GM23338 (cell line): ENCODE data around the gene KDM4C. TPM values are rescaled to one million over a fixed set of nuclear protein-coding genes. Genes with fewer than 3 reads are reported as not detected.

Source experiments
- ATAC-seq: fragments of 200-7000 bp; cut with Tn5 transposase; 3 replicates; pipeline ENCODE4 v1.9.1; 2020
- DNase-seq: peaks from one replicate; pipeline ENCODE4 v3.0.0-alpha.2; 2015; ENCODE audit warnings: low spot score
- H2AFZ ChIP-seq: fragments of 200-600 bp; sonication (generic); 2 replicates; pipeline ENCODE4 v1.8.0; 2016; ENCODE audit warnings: antibody characterized with exemption, mild to moderate bottlenecking, moderate library complexity
- H3F3A ChIP-seq: fragments of 200-600 bp; sonication (generic); replicated peaks from 2 replicates; pipeline ENCODE4 v1.8.0; 2017; ENCODE audit warnings: antibody characterized with exemption, mixed run types, low read depth
- H3K27ac ChIP-seq: fragments of 200-600 bp; sonication (generic); 2 replicates; pipeline ENCODE4 v1.6.1; 2016; ENCODE audit warnings: low read depth
- H3K27me3 ChIP-seq: fragments of 200-600 bp; sonication (generic); 2 replicates; pipeline ENCODE4 v1.8.0; 2016; ENCODE audit warnings: mild to moderate bottlenecking, mixed run types, moderate library complexity; ENCODE audit not compliant: insufficient read depth
- H3K36me3 ChIP-seq: fragments of 200-600 bp; sonication (generic); 2 replicates; pipeline ENCODE4 v1.8.0; 2016; ENCODE audit warnings: mild to moderate bottlenecking; ENCODE audit not compliant: insufficient read depth
- H3K4me1 ChIP-seq: fragments of 200-600 bp; sonication (generic); 2 replicates; pipeline ENCODE4 v1.8.0; 2016; ENCODE audit warnings: mild to moderate bottlenecking, moderate library complexity; ENCODE audit not compliant: insufficient read depth
- H3K4me2 ChIP-seq: fragments of 200-600 bp; sonication (generic); 2 replicates; pipeline ENCODE4 v1.7.1; 2017; ENCODE audit warnings: mixed run types
- H3K4me3 ChIP-seq: fragments of 200-600 bp; sonication (generic); 2 replicates; pipeline ENCODE4 v1.6.1; 2016; ENCODE audit warnings: mixed run types
- H3K79me2 ChIP-seq: fragments of 200-600 bp; sonication (generic); replicated peaks from 2 replicates; pipeline ENCODE4 v1.8.0; 2017; ENCODE audit warnings: mild to moderate bottlenecking; ENCODE audit not compliant: insufficient read depth
- H3K9me2 ChIP-seq: fragments of 200-600 bp; sonication (generic); 2 replicates; pipeline ENCODE4 v1.8.0; 2017; ENCODE audit not compliant: insufficient read depth
- H4K20me1 ChIP-seq: fragments of 200-600 bp; sonication (generic); replicated peaks from 2 replicates; pipeline ENCODE4 v1.8.0; 2017; ENCODE audit warnings: mild to moderate bottlenecking; ENCODE audit not compliant: insufficient read depth
- H3K27ac Mint-ChIP-seq: 2 replicates; pipeline ENCODE4 v1.8.0; 2020; ENCODE audit warnings: inconsistent platforms, mild to moderate bottlenecking, moderate library complexity, mixed read lengths
- H3K27me3 Mint-ChIP-seq: 3 replicates; pipeline ENCODE4 v1.8.0; 2022; ENCODE audit warnings: low read depth, mild to moderate bottlenecking, moderate library complexity, mixed read lengths, inconsistent platforms; ENCODE audit not compliant: insufficient read depth, poor library complexity
- H3K36me3 Mint-ChIP-seq: 3 replicates; pipeline ENCODE4 v1.8.0; 2021; ENCODE audit warnings: low read depth, mild to moderate bottlenecking, inconsistent platforms, moderate library complexity, mixed read lengths
- H3K4me1 Mint-ChIP-seq: 3 replicates; pipeline ENCODE4 v1.8.0; 2020; ENCODE audit warnings: mild to moderate bottlenecking, inconsistent platforms, mixed read lengths
- H3K4me3 Mint-ChIP-seq: 3 replicates; pipeline ENCODE4 v1.8.0; 2021; ENCODE audit warnings: moderate library complexity, mild to moderate bottlenecking, inconsistent platforms, mixed read lengths
- H3K9me3 Mint-ChIP-seq: 3 replicates; pipeline ENCODE4 v1.8.0; 2020; ENCODE audit warnings: moderate library complexity, mild to moderate bottlenecking, inconsistent platforms, mixed read lengths
- EZH2phosphoT487 ChIP-seq: fragments of 200-600 bp; sonication (generic); IDR thresholded peaks from one replicate; pipeline ENCODE4 v1.8.1; 2018; ENCODE audit warnings: antibody characterized with exemption; ENCODE audit not compliant: unreplicated experiment
- JUNB ChIP-seq: IDR thresholded peaks from one replicate; pipeline ENCODE4 v1.6.1; 2016; ENCODE audit warnings: antibody characterized with exemption; ENCODE audit not compliant: unreplicated experiment
- POLR2AphosphoS5 ChIP-seq: IDR thresholded peaks from 2 replicates; pipeline ENCODE4 v1.6.1; 2016; ENCODE audit warnings: antibody characterized with exemption, low read depth
- STAT1 ChIP-seq: IDR thresholded peaks from one replicate; pipeline ENCODE4 v1.6.1; 2016; ENCODE audit warnings: antibody characterized with exemption; ENCODE audit not compliant: unreplicated experiment
- ZNF114 ChIP-seq: fragments of 250-450 bp; sonication (Bioruptor Pico); IDR thresholded peaks from 2 replicates; pipeline ENCODE4 v1.5.0; 2020; ENCODE audit warnings: mild to moderate bottlenecking, moderate library complexity
- ZNF331 ChIP-seq: fragments of 250-450 bp; sonication (Bioruptor Pico); IDR thresholded peaks from 2 replicates; pipeline ENCODE4 v1.5.0; 2020; ENCODE audit warnings: low read depth, mild to moderate bottlenecking, moderate library complexity
- ZNF462 ChIP-seq: fragments of 250-450 bp; sonication (Bioruptor Pico); IDR thresholded peaks from 2 replicates; pipeline ENCODE4 v1.5.0; 2020; ENCODE audit warnings: mild to moderate bottlenecking, moderate library complexity
- polyA plus RNA-seq: library from polyadenylated mRNA; unstranded; fragments of >200 nt; fragmentation: Nextera tagmentation; extraction: Ambion mirVana; gene quantifications from 2 replicates; pipeline ENCODE4 v1.2.1, GENCODE V29; 2016
- total RNA-seq: library from RNA; depleted of rRNA; stranded (reverse); fragments of >200 nt; shearing (Covaris generic); gene quantifications from 2 replicates; pipeline ENCODE4 v1.2.3, GENCODE V29; 2014
- TF ChIP-seq, protein P1 (sequence below), 2 experiments: fragments of 200-600 bp in 1 of 2; sonication (generic) in 1 of 2; conservative IDR thresholded peaks; 2 replicates each; pipeline versions ENCODE4 v1.5.1 to v1.6.1; 2016 to 2017; ENCODE audit warnings: antibody characterized with exemption in 2 of 2, low read depth in 2 of 2, mild to moderate bottlenecking in 2 of 2, moderate library complexity in 1 of 2
- TF ChIP-seq, protein P2 (sequence below): IDR thresholded peaks from one replicate; pipeline ENCODE4 v1.6.1; 2018; ENCODE audit warnings: antibody characterized with exemption; ENCODE audit not compliant: unreplicated experiment

Gene KDM4C
- total and polyA plus RNA-seq, 2 experiments from 2014 or later = 12.0 to 43.8 TPM

GRCh38 chr9:7174301-7174700, 416.5 kb downstream of the KDM4C start:
- Histone ChIP-seq H3K27ac (no peak overlapping the region), H3K9me2 (peaks cover 4% of the 10 kb centered on the region; the same call in 1 of the 2 replicates), H4K20me1 (no peaks in the 10 kb centered on the region; the same call in 1 of the 2 replicates), H3K79me2 (no peaks in the 10 kb centered on the region), H2AFZ (no peak overlapping the region), H3K36me3 (no peaks in the 10 kb centered on the region), H3K4me1 (peaks cover 19% of the 10 kb centered on the region), H3K4me3 (no peak overlapping the region), H3K27me3 (no peaks in the 10 kb centered on the region), H3F3A (peaks cover 3% of the 10 kb centered on the region; the same call in 1 of the 2 replicates), H3K4me2 (no peak overlapping the region)
- Mint-ChIP-seq H3K9me3 (no peaks in the 10 kb centered on the region), H3K4me3 (no peak overlapping the region), H3K27me3 (no peaks in the 10 kb centered on the region), H3K4me1 (peaks cover 29% of the 10 kb centered on the region), H3K27ac (peak overlapping the region; percentile 24; the same call in 1 of the 2 replicates), H3K36me3 (peaks cover 4% of the 10 kb centered on the region; the same call in 1 of the 3 replicates)
- no peak for ATAC-seq
- no peak for TF ChIP-seq STAT1
- TF ChIP-seq, protein P1, sequence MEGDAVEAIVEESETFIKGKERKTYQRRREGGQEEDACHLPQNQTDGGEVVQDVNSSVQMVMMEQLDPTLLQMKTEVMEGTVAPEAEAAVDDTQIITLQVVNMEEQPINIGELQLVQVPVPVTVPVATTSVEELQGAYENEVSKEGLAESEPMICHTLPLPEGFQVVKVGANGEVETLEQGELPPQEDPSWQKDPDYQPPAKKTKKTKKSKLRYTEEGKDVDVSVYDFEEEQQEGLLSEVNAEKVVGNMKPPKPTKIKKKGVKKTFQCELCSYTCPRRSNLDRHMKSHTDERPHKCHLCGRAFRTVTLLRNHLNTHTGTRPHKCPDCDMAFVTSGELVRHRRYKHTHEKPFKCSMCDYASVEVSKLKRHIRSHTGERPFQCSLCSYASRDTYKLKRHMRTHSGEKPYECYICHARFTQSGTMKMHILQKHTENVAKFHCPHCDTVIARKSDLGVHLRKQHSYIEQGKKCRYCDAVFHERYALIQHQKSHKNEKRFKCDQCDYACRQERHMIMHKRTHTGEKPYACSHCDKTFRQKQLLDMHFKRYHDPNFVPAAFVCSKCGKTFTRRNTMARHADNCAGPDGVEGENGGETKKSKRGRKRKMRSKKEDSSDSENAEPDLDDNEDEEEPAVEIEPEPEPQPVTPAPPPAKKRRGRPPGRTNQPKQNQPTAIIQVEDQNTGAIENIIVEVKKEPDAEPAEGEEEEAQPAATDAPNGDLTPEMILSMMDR (conservative IDR thresholded peaks at IDR 0.05; ENCODE audit: low read depth in 2 of 2) = no peak
- no peak for TF ChIP-seq POLR2AphosphoS5
- no peak for TF ChIP-seq EZH2phosphoT487
- no peak for TF ChIP-seq ZNF462 (CRISPR knock-in tag)
- no peak for TF ChIP-seq ZNF114 (CRISPR knock-in tag)
- TF ChIP-seq JUNB = no peak
- TF ChIP-seq ZNF331 (CRISPR knock-in tag) = no peak
- TF ChIP-seq, protein P2, sequence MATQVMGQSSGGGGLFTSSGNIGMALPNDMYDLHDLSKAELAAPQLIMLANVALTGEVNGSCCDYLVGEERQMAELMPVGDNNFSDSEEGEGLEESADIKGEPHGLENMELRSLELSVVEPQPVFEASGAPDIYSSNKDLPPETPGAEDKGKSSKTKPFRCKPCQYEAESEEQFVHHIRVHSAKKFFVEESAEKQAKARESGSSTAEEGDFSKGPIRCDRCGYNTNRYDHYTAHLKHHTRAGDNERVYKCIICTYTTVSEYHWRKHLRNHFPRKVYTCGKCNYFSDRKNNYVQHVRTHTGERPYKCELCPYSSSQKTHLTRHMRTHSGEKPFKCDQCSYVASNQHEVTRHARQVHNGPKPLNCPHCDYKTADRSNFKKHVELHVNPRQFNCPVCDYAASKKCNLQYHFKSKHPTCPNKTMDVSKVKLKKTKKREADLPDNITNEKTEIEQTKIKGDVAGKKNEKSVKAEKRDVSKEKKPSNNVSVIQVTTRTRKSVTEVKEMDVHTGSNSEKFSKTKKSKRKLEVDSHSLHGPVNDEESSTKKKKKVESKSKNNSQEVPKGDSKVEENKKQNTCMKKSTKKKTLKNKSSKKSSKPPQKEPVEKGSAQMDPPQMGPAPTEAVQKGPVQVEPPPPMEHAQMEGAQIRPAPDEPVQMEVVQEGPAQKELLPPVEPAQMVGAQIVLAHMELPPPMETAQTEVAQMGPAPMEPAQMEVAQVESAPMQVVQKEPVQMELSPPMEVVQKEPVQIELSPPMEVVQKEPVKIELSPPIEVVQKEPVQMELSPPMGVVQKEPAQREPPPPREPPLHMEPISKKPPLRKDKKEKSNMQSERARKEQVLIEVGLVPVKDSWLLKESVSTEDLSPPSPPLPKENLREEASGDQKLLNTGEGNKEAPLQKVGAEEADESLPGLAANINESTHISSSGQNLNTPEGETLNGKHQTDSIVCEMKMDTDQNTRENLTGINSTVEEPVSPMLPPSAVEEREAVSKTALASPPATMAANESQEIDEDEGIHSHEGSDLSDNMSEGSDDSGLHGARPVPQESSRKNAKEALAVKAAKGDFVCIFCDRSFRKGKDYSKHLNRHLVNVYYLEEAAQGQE = no peak
- DNase-seq = no peak
